NCI-H2227 (cell line): ENCODE results near the gene FAM3D.

Experiments
- DNase-seq: peaks from one replicate; lab custom pipeline; 2025; ENCODE audit not compliant: unreplicated experiment; lab: John Stamatoyannopoulos, UW

FAM3D gene

GRCh38 chr3:58628823-58629562 lies 37.6 kb downstream of the FAM3D start:
- DNase-seq = peak; percentile 26

DNA sequence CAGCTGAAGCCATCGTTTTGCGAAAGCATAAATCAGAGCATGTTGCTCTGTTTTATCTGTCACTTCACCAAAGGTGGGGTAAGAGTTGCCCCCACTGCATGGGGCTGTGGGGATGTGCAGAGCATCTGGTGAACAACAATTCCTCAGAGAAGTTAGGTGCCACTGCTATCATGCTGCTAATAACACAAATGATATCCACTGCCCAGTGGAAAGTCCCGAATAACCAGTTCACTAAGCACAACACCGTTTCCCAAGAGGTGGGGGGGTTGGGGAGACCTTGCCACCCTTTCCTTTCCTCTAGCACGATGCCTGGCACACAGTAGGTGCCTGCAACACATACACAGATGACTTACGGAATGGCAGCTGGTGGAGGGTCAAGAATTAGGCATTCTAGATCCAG lies 38.6 kb downstream of the FAM3D start:
- no peak for DNase-seq

GRCh38 chr3:58627570-58627885 lies 39.0 kb downstream of the FAM3D start:
- DNase-seq = no peak

- no peak for DNase-seq
These were observed 39.6 kb downstream of the FAM3D start for GRCh38 chr3:58626841-58627569.

DNA sequence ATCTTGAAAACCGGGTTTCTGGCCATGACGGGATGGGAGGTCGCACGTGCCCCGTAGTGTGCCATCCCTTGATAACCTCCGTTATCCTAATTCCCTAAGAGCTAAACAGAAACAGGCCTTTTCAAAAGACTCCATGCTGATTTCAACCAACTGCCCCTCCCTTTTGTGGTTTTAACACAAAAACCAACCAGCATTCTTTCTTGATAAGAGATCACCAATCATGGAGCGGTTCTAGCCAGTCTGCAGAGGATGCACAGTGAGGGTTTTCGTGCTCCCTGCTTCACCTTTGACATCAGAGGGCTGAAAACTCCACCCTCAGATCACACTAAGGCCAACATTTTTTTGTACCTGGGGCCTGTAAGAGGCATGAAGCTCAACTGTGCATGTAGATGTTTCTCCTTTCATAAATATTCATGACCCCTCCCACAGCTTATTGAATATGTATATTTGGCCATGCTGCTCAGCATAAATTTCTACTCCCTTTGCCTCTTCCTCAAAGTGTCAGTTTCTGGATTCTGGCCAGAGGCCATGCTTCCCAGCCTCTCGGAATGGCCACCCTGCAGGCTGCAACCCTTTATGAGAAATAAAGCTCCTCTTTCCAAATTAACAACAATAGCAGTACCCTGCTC lies 41.3 kb downstream of the FAM3D start:
- DNase-seq = no peak

GRCh38 chr3:58624550-58624949 lies 42.0 kb downstream of the FAM3D start:
- no peak for DNase-seq

DNA sequence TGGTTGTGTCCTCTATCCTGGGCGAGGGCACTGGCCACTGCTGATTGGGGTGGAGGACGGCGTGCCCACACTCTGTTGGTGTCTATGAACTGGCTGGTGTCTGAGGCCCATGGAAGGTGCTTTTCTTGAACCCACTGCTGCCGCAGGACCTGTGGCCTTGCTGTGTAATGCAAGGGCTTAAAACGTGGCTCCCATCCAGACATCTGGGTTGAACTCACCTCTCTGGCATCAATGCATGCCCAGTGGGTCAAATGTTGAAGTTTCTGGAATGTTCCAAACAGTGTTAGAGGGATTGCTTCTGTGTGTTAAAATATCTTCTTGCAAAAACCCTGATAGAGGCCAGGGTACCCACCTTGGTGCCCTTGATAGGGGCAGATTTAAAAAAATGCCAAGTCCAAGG lies 42.6 kb downstream of the FAM3D start:
- no peak for DNase-seq

- no peak for DNase-seq
These were observed 43.1 kb downstream of the FAM3D start for GRCh38 chr3:58623478-58623877.

GRCh38 chr3:58622892-58623291 lies 43.7 kb downstream of the FAM3D start:
- DNase-seq = no peak

- DNase-seq = no peak
These were observed 44.1 kb downstream of the FAM3D start for GRCh38 chr3:58622436-58622835.

DNA sequence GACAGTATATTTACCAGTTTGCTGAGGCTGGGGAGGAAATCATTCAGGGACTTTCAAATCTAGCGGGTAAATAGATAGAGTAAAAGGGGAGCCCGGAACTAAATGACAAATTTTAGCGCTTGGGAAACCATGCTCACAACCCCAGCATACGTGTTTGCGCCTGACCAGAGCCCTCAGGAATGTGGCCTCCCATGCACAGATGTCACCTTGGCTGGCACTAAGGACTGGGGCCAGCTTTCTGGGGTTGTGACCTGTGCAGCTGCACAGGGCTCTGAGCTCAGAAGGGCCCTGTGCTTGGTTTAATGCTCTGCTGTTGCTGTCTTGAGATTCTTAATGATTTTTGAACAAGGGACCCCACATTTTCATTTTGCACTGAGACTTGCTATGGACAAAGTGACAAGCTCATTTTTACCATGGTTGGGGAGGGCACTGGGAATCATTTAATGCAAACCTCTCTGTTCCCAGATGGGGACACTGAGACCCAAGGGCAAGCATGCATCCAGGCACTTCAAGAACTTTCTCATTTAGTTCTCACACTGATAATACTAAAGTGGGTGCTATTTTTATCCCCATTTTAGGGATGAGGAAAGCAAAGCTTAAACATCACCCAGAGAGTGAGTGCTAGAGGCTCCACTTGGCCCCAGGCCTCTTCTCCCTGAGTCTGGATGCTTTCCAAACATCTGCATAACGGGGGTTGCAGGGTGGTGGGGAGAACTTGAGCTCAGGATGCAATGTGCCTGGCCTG lies 45.3 kb downstream of the FAM3D start:
- no peak for DNase-seq

DNA sequence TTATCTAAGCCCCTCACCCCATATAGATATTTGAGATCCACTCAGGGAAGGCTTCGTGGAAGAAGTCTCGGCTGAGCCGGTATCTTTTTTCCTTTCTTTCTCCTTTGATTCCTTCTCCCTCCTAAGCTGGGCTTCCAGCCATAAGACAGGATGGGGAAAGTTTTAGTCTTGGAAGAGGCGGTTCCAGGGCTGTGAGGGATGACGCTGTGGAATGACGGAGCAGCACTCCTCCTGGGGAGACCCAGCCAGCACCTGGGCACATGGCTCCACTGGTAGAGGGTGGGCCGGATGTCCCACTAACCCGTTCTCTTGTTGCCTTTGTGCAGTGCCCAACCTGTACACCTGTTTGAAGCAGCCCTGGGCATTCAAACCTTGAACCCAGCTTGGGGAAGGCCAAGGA lies 46.2 kb downstream of the FAM3D start:
- no peak for DNase-seq

GRCh38 chr3:58617338-58617761 lies 49.2 kb downstream of the FAM3D start:
- no peak for DNase-seq

DNA sequence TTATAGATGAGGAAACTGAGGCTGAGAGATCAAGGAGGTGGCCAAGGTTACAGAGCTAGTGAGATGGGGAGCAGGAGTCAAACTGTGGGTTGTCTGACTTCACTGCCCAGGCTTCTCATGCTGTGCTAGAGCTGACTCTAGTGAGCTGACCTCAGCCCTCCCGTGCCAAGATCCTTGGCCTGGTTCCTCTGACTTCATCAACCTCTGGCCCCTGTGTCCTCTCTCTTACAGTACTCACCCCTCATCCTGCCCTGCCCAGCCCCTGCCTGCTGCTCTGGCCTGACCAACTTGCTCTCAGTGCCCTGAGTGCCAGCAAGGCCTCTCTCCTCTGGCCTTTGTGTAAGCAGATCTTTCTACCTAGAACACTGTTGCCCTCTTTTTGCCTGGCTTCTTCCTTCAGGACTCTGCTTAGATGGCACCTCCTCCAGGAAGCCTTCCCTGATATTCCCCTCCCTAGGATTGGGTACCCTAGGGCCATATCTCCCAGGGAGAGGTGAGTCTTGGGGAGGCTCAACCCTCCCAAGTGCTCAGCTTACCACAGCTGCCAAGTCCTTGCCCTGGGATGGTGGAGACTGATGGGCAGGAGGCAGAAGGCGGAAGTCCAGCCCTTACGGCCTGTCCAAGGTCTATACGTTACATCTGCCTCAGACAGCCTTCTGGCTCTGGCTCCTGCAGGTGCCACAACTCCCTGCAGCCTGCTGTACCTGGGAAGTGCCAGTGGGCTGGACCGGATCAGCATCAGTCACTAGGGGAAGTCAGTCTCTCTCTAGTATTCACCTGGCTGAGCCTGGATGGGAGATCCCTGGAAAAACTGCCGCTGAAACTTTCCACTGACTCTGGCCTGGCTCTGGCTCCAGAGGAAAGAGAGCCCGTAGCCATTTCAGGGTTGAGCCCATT lies 53.1 kb downstream of the FAM3D start:
- DNase-seq = no peak

DNA sequence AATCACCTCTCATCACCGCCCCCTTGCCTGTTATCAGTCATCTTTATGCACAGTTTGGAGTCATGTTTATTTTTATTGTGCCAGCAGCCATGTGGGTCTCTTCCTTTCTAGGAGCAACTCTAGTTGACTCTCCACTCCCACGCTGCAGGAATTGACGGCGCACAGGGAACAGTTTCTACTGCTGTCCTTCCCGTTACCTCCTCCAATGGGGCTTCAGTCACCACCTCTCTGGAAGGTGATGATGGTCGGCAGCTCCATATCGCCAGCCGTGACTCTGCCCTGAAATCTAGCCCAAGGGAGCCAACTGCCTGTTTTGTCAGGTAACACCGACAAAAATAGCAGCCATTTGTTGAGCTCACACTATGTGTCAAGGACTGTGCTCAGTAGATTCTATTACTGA lies 53.7 kb downstream of the FAM3D start:
- no peak for DNase-seq

DNA sequence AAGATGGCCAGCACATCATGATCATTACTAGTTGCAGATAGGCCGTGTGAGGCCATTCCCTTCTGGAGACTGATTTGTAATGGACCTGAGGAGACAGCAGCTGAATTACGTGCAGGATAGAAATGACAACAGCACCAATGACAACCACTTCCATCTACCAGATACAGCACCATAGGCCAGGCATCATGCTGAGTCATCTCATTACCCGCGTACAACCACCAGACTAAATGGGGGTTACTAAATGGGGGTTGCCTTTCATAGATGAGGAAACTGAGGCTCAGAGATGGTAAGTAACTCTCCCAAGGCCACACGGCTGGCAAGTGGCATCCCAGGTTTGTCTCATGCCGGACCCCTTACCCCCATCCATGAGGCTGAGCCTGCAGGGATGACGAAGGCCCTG lies 56.6 kb downstream of the FAM3D start:
- DNase-seq = no peak

DNA sequence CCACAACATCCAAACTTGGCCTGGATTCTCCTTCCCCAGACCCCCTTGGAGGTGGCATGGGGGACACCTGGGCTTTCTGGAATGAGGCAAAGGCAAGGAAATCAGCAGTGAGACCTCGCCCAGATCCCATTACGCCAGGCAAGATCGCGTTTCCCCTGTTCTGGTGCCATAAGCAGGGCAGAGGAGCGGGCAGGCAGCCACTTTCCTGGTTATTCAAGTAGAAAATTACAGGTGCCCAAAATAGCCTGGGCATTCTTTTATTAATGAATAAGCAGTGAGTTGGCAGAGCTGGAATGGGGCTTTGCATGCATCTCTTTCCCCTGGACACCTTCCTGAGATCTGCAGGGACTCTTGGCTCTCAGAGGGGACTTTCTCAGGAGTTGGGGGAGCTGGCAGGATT lies 57.9 kb downstream of the FAM3D start:
- no peak for DNase-seq

GRCh38 chr3:58607816-58608215 lies 58.8 kb downstream of the FAM3D start:
- no peak for DNase-seq

- DNase-seq = no peak
These were observed 59.9 kb downstream of the FAM3D start for GRCh38 chr3:58606693-58607092.

DNA sequence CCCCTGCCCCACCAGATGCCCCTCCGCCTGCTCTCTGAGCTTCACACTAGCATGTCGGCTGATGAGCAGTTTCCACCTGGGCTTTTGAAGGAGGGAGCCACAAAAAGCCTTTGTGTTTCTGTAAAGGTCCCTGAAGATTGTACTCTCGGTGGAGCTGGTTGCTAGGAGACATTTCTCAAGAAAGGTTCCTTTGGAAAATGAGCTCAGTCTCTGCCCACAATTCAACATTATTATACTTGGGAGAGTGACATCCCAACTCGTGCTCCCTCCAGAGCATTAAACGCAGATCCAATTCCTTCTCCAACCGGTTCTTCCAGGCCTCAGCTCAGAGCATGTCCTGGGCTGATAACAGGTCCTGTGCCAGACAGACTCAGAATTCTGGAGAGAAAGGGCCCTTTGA lies 62.5 kb downstream of the FAM3D start:
- DNase-seq = no peak

- no peak for DNase-seq
These were observed 63.0 kb downstream of the FAM3D start for GRCh38 chr3:58603606-58604005.
